Osteocyte (in vitro differentiated cells): ENCODE results near the gene CPNE8. TPM values are rescaled to one million over a fixed set of nuclear protein-coding genes. Genes with fewer than 3 reads are reported as not detected.

Source experiments
- DNase-seq: peaks from one replicate; pipeline ENCODE4 v3.0.0; 2021; ENCODE audit warnings: mixed read lengths; ENCODE audit not compliant: unreplicated experiment; ENCODE audit errors: extremely low spot score
- H3K27ac Mint-ChIP-seq: one replicate; pipeline ENCODE4 v1.8.0; 2021; ENCODE audit warnings: mild to moderate bottlenecking, mixed read lengths; ENCODE audit not compliant: unreplicated experiment
- H3K27me3 Mint-ChIP-seq: one replicate; pipeline ENCODE4 v1.8.0; 2021; ENCODE audit warnings: mixed read lengths; ENCODE audit not compliant: unreplicated experiment
- H3K36me3 Mint-ChIP-seq: one replicate; pipeline ENCODE4 v1.8.0; 2021; ENCODE audit warnings: mixed read lengths; ENCODE audit not compliant: unreplicated experiment
- H3K4me1 Mint-ChIP-seq: one replicate; pipeline ENCODE4 v1.8.0; 2021; ENCODE audit warnings: mixed read lengths; ENCODE audit not compliant: unreplicated experiment
- H3K4me3 Mint-ChIP-seq: one replicate; pipeline ENCODE4 v1.8.0; 2021; ENCODE audit warnings: mild to moderate bottlenecking, moderate library complexity, mixed read lengths; ENCODE audit not compliant: unreplicated experiment
- H3K9me3 Mint-ChIP-seq: one replicate; pipeline ENCODE4 v1.8.0; 2021; ENCODE audit warnings: mixed read lengths; ENCODE audit not compliant: unreplicated experiment
- CTCF ChIP-seq: fragments of 200-600 bp; sonication (generic); IDR thresholded peaks from 2 replicates; pipeline ENCODE4 v1.5.0; 2021; ENCODE audit warnings: antibody characterized with exemption, mild to moderate bottlenecking, moderate library complexity
- total RNA-seq: library from RNA; stranded (reverse); gene quantifications from 2 replicates; pipeline ENCODE4 v1.2.1, GENCODE V29; 2021

CPNE8 gene
- total RNA-seq, 1 donor from 2014 or later: 8.7 TPM

GRCh38 chr12:38817942-38818341 is 87.4 kb downstream of the CPNE8 start:
- Mint-ChIP-seq H3K4me3 (no peak overlapping the region), H3K4me1 (peaks cover 7% of the 10 kb centered on the region), H3K27ac (no peak overlapping the region), H3K27me3 (no peaks in the 10 kb centered on the region), H3K9me3 (no peaks in the 10 kb centered on the region), H3K36me3 (no peaks in the 10 kb centered on the region)
- TF ChIP-seq CTCF: no peak
- no peak for DNase-seq

GRCh38 chr12:38813923-38814322 is 91.5 kb downstream of the CPNE8 start:
- no peaks in the 10 kb centered on the region for H3K9me3 Mint-ChIP-seq
- H3K4me1 Mint-ChIP-seq: no peaks in the 10 kb centered on the region
- DNase-seq: no peak
- H3K27me3 Mint-ChIP-seq: no peaks in the 10 kb centered on the region
- H3K36me3 Mint-ChIP-seq: peaks cover 2% of the 10 kb centered on the region
- H3K4me3 Mint-ChIP-seq: no peak overlapping the region
- H3K27ac Mint-ChIP-seq: no peak overlapping the region
- no peak for TF ChIP-seq CTCF

GRCh38 chr12:38811814-38812356 is 93.5 kb downstream of the CPNE8 start:
- Mint-ChIP-seq H3K9me3 (no peaks in the 10 kb centered on the region), H3K27ac (no peak overlapping the region), H3K4me3 (no peak overlapping the region), H3K4me1 (no peaks in the 10 kb centered on the region), H3K36me3 (peaks cover 2% of the 10 kb centered on the region), H3K27me3 (no peaks in the 10 kb centered on the region)
- no peak for TF ChIP-seq CTCF
- no peak for DNase-seq

GRCh38 chr12:38809832-38810231 is 95.6 kb downstream of the CPNE8 start:
- Mint-ChIP-seq H3K4me3 (no peak overlapping the region), H3K27me3 (no peaks in the 10 kb centered on the region), H3K4me1 (no peaks in the 10 kb centered on the region), H3K9me3 (no peaks in the 10 kb centered on the region), H3K36me3 (peaks cover 2% of the 10 kb centered on the region), H3K27ac (no peak overlapping the region)
- no peak for TF ChIP-seq CTCF
- DNase-seq: no peak

- peaks cover 1% of the 10 kb centered on the region for H3K36me3 Mint-ChIP-seq
- H3K27ac Mint-ChIP-seq: no peak overlapping the region
- H3K9me3 Mint-ChIP-seq: peaks cover 52% of the 10 kb centered on the region
- no peaks in the 10 kb centered on the region for H3K4me1 Mint-ChIP-seq
- TF ChIP-seq CTCF: no peak
- H3K4me3 Mint-ChIP-seq: no peak overlapping the region
- no peaks in the 10 kb centered on the region for H3K27me3 Mint-ChIP-seq
- DNase-seq: no peak
Measured at GRCh38 chr12:38788106-38788505, 117.3 kb downstream of the CPNE8 start.
